K562 (cell line): ENCODE results near the gene GNG11. TPM values are rescaled to one million over a fixed set of nuclear protein-coding genes. Genes with fewer than 3 reads are reported as not detected.

Experiments
- ARID1B ChIP-seq: fragments of 450-650 bp; IDR thresholded peaks from 2 replicates; pipeline ENCODE4 v1.6.1; 2016; ENCODE audit warnings: antibody characterized with exemption, mild to moderate bottlenecking, inconsistent platforms
- CC2D1A ChIP-seq: fragments of 450-650 bp; IDR thresholded peaks from 2 replicates; pipeline ENCODE4 v1.6.1; 2017; ENCODE audit warnings: mild to moderate bottlenecking
- GABPB1 ChIP-seq: sonication (generic); formaldehyde crosslinking; IDR thresholded peaks from 2 replicates; pipeline ENCODE4 v1.8.0; 2022; ENCODE audit warnings: mild to moderate bottlenecking, missing genetic modification reagents
- HOMEZ ChIP-seq: fragments of 250-450 bp; sonication (Bioruptor Pico); IDR thresholded peaks from 2 replicates; pipeline ENCODE4 v1.4.0; 2020; ENCODE audit warnings: mild to moderate bottlenecking, moderate library complexity
- KLF10 ChIP-seq: fragments of 250-450 bp; sonication (Bioruptor Pico); IDR thresholded peaks from 2 replicates; pipeline ENCODE4 v1.6.1; 2021; ENCODE audit warnings: matching md5 sums
- NR3C1 ChIP-seq: sonication (generic); formaldehyde crosslinking; IDR thresholded peaks from 2 replicates; pipeline ENCODE4 v1.8.1; 2022; ENCODE audit warnings: missing genetic modification reagents
- RFX7 ChIP-seq: fragments of 250-450 bp; sonication (Bioruptor Pico); IDR thresholded peaks from 2 replicates; pipeline ENCODE4 v1.5.1; 2021; ENCODE audit warnings: mild to moderate bottlenecking
- SMARCB1 ChIP-seq: IDR thresholded peaks from 2 replicates; pipeline ENCODE4 v1.6.1; 2011; ENCODE audit warnings: improper control_type of control experiment, low read depth; ENCODE audit not compliant: insufficient read length
- VEZF1 ChIP-seq: fragments of 200-800 bp; sonication (Bioruptor generic); IDR thresholded peaks from 2 replicates; pipeline ENCODE4 v1.6.1; 2017; ENCODE audit warnings: missing genetic modification characterization, missing compliant biosample characterization
- ZBTB11 ChIP-seq, 3 experiments: fragments of 200-800 bp in 1 of 3; fragments of 250-450 bp in 1 of 3; fragments of 450-650 bp in 1 of 3; sonication (Bioruptor Pico) in 1 of 3; sonication (Bioruptor generic) in 1 of 3; formaldehyde crosslinking in 1 of 3; IDR thresholded peaks; 2 replicates each; pipeline versions ENCODE4 v1.6.1 to v1.8.0; 2016 to 2022; ENCODE audit warnings: mild to moderate bottlenecking in 2 of 3, missing genetic modification characterization in 2 of 3, missing compliant biosample characterization in 1 of 3, moderate library complexity in 1 of 3
- ZFX ChIP-seq: sonication (generic); formaldehyde crosslinking; IDR thresholded peaks from 2 replicates; pipeline ENCODE4 v1.8.0; 2022; ENCODE audit warnings: mild to moderate bottlenecking, missing genetic modification reagents, moderate library complexity
- ZNF384 ChIP-seq: IDR thresholded peaks from 2 replicates; pipeline ENCODE4 v1.6.1; 2012; ENCODE audit warnings: low read depth, low read length, improper control_type of control experiment
- polyA plus RNA-seq, 8 experiments: library from polyadenylated mRNA; depleted of rRNA in 4 of 8; stranded (reverse) in 5 of 8; unstranded in 3 of 8; fragments of >200 nt; fragmentation: Nextera tagmentation in 2 of 8; fragmentation: Illumina TruSeq in 1 of 8; extraction: Ambion mirVana in 2 of 8; extraction: Trizol in 1 of 8; gene quantifications; 2 replicates each; pipeline versions ENCODE4 v1.2.1 to v1.2.3, GENCODE V29; 2011 to 2014; ENCODE audit warnings: inconsistent platforms in 1 of 8, missing spikeins in 1 of 8
- total RNA-seq, 7 experiments: library from RNA; depleted of rRNA in 6 of 7; stranded (reverse); fragments of >200 nt in 6 of 7; fragmentation: Illumina TruSeq in 2 of 7; extraction: Trizol in 2 of 7; gene quantifications; 2 replicates each; pipeline versions ENCODE4 v1.2.1 to v1.2.3, GENCODE V29; 2011 to 2021; ENCODE audit warnings: low replicate concordance in 1 of 7
- TF ChIP-seq, protein P1 (sequence below): fragments of 250-450 bp; sonication (Bioruptor Pico); IDR thresholded peaks from 2 replicates; pipeline ENCODE4 v1.4.0; 2020; ENCODE audit warnings: mild to moderate bottlenecking, moderate library complexity, borderline replicate concordance
- TF ChIP-seq, protein P2 (sequence below): fragments of 450-650 bp; IDR thresholded peaks from 2 replicates; pipeline ENCODE4 v1.6.1; 2016; ENCODE audit warnings: borderline replicate concordance

GNG11 gene
- total and polyA plus RNA-seq, 9 of the 15 experiments (the other 6 are each of a cell fraction or from before 2014, with no cell fraction given): 0.06 TPM; not detected in 8

GRCh38 chr7:93945756-93946535, 24.4 kb downstream of the GNG11 start (continued):
- TF ChIP-seq VEZF1 (peak; percentile 5; the same call in 1 of the 2 replicates), ZFX (CRISPR knock-in tag) (no peak), ZNF384 (no peak), HOMEZ (CRISPR knock-in tag) (no peak), RFX7 (CRISPR knock-in tag) (no peak), ARID1B (peak; percentile 85), SMARCB1 (no peak), ZBTB11 (CRISPR knock-in tag; IDR thresholded peaks at IDR 0.05) (0 out of 6 replicates have a peak, but pooled peaks of 1 of the 3 experiments have one; percentile 19), CC2D1A (no peak), GABPB1 (CRISPR knock-in tag) (no peak), KLF10 (CRISPR knock-in tag) (no peak), NR3C1 (CRISPR knock-in tag) (no peak)
- TF ChIP-seq, protein P1, sequence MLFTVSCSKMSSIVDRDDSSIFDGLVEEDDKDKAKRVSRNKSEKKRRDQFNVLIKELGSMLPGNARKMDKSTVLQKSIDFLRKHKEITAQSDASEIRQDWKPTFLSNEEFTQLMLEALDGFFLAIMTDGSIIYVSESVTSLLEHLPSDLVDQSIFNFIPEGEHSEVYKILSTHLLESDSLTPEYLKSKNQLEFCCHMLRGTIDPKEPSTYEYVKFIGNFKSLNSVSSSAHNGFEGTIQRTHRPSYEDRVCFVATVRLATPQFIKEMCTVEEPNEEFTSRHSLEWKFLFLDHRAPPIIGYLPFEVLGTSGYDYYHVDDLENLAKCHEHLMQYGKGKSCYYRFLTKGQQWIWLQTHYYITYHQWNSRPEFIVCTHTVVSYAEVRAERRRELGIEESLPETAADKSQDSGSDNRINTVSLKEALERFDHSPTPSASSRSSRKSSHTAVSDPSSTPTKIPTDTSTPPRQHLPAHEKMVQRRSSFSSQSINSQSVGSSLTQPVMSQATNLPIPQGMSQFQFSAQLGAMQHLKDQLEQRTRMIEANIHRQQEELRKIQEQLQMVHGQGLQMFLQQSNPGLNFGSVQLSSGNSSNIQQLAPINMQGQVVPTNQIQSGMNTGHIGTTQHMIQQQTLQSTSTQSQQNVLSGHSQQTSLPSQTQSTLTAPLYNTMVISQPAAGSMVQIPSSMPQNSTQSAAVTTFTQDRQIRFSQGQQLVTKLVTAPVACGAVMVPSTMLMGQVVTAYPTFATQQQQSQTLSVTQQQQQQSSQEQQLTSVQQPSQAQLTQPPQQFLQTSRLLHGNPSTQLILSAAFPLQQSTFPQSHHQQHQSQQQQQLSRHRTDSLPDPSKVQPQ: no peak
- TF ChIP-seq, protein P2, sequence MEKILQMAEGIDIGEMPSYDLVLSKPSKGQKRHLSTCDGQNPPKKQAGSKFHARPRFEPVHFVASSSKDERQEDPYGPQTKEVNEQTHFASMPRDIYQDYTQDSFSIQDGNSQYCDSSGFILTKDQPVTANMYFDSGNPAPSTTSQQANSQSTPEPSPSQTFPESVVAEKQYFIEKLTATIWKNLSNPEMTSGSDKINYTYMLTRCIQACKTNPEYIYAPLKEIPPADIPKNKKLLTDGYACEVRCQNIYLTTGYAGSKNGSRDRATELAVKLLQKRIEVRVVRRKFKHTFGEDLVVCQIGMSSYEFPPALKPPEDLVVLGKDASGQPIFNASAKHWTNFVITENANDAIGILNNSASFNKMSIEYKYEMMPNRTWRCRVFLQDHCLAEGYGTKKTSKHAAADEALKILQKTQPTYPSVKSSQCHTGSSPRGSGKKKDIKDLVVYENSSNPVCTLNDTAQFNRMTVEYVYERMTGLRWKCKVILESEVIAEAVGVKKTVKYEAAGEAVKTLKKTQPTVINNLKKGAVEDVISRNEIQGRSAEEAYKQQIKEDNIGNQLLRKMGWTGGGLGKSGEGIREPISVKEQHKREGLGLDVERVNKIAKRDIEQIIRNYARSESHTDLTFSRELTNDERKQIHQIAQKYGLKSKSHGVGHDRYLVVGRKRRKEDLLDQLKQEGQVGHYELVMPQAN: no peak
